HG03039 (cell line): ENCODE measurements around the gene CTNNAL1.

Experiments used
- ATAC-seq: cut with Tn5 transposase; IDR thresholded peaks from one replicate; pipeline ENCODE4 v1.9.1; 2021; ENCODE audit warnings: mild to moderate bottlenecking, moderate library complexity; ENCODE audit not compliant: unreplicated experiment

CTNNAL1 gene

DNA sequence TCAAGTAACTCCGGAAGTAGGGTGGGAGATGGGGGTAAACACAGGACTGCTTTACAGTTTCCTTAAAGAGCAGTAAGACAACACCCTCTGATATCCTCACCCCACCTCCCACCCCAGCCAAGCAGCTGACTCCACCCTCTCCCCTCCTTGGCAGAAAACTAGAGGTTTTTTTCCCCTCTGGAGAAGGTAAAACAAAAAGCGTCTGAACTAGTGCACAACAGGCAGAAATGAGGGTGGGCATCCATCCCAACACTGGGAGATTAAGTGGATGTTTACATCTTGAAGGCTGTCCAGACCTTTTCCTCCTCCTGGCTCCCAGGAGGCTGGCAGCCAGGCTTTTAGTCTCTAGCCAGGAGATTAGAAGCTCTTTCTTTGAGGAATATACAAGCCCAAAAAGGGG lies 13.9 kb upstream of the CTNNAL1 start:
- ATAC-seq = no peak

DNA sequence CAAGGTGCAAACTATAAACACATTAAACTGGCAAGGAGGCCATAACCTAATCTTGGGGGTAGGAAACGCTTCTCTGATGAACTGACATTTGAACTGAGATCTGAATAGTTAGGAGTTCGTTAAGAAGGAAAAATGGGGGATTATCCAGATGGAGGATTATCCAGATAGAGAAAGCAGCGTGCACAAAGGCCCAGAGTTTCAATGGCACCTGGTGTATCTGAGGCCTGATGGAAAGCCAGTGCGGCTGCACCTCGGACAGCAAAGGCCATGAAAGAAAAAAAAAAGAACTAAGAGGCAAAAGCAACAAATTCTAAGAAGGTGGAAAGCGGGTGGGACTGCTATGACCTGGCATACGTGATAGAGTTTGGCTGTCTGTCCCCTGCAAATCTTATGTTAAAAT lies 13.0 kb upstream of the CTNNAL1 start:
- ATAC-seq = no peak

DNA sequence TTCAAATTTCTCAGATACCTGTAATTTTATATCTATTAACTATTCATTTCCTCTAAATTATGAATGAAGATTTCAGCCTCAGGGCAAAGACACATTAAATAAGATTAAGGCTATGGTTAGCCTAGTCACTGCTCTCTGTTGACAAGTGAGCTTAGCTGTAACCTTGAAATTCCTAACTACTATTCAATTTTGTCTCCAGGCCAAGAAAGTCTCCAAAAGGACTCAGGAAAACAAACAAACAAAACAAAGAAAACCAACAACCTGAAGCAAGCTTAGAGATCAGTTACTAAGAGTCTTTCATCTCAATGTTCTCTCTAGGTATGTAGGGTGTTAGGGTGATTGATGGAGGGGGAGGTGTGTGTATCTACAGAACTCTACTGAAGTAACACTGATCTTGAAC lies 9.6 kb upstream of the CTNNAL1 start:
- ATAC-seq = no peak

DNA sequence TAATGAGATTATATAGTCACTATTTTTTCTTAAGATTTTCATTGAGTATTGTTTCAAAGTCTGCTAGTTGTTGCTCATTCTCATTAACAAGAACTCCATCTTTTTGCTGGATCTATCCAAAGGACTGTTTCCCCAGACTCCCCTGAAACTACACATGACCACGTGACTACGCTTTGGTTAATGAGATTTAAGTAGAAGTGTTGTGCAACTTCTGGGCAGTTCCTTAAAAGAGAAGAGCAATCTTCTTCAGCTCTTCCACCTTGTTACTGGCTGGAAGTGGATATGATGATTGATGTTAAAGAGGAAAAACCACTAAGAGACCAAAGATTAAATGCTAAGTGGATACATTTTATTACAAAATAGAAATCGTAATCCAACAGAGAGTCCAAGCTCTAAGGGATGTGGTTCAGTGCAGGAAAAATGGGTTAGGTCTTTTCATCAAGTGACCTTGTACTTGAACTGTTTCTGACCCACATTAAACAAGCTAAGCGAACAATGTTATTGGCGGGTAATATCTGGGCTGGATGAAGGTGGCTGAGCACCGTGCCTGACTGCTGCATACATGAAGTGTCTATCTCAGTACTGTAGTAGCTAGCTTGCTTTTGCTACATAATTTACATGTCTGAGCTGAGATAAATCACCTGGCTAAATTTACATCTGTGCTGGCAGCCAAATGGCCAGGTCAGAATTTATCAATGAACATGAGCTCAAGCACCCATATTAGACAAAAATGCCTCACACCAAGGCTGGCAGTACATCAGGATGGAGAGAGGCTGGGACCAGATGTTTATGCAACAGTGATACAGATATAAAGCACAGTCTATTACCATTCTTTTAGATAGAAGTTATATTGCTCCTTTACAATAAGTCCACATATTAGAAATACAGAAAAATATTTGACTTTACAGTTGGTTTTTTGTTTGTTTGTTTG lies 7.5 kb upstream of the CTNNAL1 start:
- no peak for ATAC-seq

DNA sequence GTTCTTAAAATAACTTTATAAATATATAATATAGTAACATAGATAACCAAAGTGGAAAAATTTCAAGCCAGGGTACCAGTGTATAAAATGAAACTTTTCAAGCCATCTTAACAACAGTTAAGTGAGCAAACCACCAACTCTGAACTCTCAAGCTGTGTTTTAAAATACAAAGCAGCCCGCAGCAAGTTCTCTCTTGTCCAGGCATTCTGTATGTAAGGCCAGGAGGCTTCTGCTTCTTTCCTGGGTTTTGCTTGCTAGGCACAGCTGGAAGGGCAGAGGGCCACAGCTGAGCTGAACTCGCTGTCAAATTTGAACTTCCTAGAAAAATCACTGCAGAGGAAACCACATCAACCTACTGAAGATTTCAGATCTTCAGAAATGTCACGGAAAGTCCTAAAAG lies 6.8 kb upstream of the CTNNAL1 start:
- ATAC-seq = no peak

DNA sequence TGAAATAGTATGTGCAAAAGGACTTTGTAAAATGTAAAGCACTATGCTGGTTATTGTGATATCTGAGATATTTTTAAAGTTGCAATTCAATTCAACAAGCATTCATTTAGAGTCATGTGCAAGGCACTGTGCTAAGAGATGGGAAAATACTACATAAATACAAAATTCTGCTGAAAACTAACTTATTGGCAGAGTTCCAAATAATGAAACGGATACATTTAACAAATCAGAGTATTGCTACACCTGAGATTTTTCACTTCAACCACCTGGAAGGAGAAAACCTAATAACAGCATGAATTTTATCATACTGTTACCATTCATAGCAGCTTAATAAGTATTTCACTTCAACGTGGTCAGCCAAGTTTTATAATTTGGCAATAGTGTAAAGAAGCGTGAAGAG lies 6.1 kb upstream of the CTNNAL1 start:
- no peak for ATAC-seq

DNA sequence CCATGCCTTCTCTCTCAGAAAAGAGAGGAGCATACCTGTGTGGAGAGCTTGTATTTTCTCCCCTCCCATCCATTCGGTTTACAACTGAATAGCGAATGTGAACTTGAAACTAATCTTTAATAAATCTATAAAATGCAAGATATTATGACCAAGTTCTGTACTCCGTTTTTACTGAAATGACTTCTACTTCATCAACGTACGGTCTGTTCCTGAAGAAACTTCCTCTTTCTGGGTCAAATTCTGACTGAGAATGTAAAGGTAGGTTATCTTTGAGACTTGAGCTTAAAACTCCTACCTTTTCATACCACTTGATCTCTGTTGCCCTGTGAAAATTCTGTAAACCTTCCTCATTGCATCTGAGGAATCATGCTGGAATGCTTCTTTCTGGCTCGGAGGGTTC lies 4.2 kb upstream of the CTNNAL1 start:
- ATAC-seq = peak; percentile 27

DNA sequence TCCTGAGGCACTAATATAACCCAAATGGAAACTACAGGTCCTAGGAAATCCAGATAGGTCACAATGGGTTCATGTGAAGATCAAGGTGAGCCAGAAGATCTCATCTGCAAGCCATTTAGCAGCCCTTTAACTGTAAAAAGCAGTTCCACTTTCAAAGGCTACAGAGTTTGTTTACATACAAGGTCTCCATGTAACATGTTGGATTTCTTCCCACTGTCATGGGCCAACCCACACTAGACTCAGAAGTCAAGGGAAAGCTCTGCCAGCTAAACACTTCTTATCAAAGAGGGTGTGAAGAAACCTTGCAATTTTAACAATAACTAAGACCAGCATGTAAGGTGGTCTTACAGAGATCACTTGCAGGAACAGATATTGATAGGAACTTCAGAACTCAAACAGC lies 3.8 kb upstream of the CTNNAL1 start:
- no peak for ATAC-seq

DNA sequence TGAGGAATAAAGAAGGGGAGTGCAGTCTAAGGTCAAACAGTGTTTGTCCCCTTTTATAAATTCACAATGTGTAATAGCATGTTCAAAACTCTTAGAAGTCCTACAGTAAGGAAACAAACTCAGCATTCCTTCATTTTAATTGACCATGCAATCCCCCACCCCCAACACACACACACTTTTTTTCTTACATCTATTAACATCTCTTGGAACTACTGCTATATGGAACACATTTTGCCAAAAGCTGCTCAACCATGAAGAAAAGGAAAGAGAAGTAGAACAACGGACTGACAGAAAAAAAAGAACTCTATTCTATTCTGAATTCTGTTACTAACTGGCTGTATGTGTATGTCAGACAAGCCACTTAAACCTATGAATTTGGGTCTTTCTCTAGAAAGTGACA lies 2.8 kb upstream of the CTNNAL1 start:
- no peak for ATAC-seq

DNA sequence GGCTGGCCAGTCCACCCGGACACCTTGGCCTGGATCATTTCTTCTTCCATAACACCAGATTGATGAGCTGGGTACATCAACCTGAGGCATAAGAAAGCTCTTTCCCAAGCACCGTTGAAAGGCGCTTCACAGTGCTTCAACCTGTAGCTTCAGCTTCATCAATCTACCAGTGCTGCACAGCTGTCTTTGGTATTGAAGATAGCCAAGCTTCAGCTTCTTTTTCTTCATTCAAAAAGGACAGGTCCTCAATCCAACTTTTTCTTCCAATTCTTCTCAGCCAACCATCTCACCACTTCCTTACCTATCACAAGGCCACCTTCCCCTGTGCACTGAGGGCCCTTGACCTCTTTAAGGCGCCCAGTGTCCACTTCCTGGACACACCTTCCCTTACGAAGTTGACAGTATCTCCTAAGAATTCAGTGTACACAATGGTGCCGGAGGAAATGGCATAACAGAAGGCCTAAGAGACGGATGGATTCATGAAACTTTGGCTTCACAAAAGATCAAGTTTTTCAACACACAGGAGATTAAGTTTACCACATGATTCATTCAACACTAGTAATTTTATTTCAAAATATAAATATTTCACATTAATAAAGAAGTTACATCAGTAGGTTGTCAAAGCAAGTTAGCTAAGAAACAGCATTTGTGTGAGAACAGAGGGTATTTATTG lies 1.4 kb upstream of the CTNNAL1 start:
- no peak for ATAC-seq

DNA sequence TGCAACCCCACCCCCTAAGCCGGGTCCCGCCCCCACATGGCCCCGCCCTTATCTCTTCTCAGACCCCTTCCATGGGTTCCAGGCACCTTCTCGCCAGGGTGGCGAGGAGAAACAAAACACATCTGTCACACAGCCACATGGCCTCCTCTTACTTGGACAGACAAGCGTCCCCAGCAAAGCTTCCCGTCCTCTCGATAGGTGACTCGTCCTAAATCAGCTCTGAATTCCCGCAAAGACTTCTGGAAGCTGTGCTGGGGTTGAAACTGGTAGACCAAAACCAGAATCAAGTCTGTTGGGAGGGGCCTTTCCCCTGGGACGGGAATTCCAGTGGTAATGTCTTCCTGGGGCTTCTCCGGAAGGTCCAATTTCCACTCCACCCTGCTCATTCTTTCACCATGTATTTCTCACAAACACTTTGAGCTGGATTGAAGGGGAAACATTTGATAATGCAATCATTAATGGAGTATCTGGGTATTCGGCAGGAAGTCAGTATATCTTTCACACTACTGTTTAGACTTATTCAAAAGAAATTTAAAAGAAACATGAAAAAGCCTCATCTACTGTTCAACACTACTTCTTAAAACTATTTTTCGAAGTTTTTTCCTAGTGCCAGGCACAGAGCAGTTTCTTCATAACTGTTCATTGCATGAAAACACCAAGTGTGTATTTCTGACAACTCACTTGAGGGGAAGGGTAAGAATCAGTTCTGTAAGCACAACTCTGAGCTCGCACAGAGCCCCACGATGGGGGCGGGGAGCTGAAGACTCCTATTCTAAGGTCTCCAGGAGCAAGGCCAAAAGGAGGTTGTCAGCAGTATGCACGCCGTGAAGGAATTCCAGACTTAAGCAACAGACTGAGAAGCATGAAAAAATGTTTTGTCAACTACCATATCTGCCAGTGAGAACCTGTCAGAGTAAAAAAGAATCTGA lies 644 bp upstream of the CTNNAL1 start:
- no peak for ATAC-seq

DNA sequence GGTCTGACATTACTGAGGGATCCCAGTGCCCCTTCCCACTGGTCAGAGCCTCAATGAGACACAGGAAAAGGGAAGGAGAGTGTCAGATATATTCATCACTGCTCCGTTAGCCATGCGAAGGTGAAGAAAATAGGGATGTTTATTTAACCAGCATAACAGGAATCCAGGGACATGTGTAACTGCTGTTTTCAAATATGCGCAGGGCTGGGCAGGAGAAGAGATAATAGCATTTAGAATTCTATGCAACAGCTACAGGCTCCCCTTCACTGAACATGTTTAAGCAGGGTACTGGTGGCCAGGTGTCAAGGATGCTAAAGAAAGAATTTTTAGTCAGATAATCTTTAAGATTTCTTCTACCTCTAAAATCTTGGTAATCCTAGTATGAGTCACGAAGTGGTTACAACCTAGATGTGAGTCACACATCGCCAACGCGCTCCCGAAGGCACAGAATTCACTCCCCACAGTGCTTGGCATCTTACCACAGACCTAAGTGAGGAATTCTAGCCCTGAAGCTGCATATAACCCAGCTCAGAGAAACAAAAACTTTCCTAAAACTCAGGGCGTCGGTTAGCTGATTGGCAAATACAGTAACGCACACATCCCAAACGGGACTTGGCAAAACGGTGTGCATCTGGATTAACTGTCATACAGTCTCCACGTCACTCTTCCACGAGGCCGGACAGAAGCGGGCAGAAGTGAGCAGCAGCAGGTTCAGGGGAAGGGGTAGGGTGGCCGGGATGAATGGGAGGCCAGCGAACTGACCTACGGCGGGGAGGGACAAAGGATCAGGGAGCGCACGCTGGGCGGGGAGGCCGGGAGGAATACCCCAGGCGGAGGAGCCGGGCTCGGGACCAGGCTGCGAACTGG lies 1.1 kb downstream of the CTNNAL1 start:
- peak; percentile 29 for ATAC-seq

DNA sequence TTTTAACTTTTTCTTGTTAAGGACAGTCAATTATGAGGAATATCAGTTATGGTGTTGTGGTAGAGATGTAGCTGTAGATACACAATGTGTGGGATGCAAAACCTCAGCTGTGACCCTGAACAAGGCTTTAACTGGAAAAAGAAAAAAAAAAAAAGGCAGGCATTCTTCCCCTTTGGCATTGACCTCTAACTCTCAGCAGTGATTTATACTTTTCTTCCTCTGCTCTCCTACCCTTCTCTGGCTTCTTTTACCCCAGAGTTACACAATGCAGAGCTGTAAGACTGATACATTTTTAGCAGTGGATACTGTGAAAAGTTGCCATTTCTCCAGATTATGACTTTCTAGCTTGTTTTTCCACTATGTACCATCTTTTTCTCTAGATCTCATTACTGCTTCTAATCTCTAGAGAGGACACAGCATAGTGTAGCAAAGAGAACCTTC lies 2.0 kb downstream of the CTNNAL1 start:
- no peak for ATAC-seq

DNA sequence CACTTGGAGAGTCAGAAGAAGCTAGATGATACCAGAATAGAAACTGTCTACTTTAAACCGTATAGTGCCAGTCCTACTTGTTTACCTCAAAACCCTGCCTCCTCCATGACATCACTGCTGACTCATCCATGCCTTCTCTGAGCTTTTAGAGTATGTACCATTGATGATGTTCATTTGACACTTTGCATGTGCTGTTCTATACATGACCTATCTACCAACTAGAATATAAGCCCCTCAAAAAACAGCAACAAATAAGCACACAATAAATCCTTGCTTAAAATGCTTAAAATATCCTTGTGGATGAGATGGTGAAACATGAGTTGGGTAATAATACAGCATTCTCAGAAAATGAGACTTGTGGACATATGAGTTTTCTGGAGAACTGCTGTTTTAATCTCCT lies 2.6 kb downstream of the CTNNAL1 start:
- ATAC-seq = peak; percentile 28

DNA sequence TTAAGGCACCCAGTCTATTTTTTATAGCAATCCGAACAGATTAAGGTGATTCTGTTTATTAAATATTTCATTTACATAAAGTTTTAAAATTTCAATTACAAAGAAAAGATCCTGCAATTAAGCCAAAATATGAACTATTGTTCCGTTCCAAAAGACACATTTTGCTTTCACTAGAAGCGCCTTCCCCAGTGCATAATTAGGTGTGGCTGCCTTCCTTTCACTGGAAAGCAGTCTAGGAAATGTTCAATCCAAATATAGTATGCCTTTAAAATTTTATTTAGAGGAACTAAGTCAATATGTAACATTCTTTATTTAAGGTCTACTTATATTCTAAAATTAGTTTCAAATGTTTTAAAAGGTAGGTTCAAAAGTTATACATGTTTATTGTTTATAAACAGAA lies 7.6 kb downstream of the CTNNAL1 start:
- ATAC-seq = no peak

DNA sequence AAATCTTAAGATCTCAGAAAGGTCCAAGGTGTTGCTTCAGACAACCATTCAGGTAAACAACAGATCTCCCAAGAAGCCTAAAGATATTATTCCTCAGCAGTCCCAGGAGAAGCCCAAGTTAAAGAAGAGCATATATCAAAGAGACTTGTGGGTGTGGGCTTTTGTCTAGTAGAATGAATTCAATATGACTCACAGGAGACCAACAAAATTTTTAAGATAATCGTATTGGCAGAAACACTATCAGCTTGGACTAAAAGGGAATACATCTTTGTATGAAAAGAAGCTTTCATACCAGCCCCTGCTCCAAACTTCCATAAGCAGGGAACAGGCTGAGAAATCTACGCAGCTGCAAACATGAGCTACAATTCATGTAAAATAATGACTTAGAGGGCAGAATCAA lies 10.2 kb downstream of the CTNNAL1 start:
- no peak for ATAC-seq

DNA sequence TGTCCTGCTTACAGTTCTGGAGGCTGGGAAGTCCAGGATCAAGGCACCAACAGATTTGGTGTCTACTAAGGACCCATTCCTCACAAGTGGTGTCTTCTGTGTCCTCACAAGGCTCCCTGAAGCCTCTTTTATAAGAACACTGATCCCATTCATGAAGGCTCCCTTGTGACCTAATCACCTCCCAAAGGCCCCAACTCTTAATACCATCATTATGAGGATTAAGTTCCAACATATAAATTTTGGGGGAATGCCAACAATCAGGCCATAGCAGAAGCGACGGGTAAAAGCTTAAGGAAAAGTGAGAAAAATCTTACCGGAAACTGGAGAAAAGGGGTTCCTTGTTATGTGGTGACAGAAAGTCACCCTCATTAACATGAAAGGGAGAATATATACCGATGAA lies 11.2 kb downstream of the CTNNAL1 start:
- no peak for ATAC-seq

DNA sequence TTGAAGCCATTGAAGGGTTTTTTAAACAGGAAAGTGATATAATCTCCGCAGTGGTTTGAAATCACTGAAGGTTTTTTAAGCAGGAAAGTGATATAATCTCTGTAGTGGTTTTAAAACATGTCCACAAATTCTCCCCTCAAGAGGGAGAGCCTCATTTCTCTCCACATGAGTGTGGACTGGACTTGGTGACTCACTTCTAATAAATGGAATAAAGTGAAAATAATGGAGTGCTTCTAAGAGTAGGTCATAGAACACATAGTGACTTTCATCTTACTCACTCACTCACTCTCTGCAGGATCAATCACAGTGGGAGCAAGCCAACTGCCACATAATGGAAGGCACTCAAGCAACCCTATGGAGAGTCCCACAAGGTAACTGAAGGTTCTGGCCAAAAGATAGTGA lies 12.0 kb downstream of the CTNNAL1 start:
- ATAC-seq = no peak

DNA sequence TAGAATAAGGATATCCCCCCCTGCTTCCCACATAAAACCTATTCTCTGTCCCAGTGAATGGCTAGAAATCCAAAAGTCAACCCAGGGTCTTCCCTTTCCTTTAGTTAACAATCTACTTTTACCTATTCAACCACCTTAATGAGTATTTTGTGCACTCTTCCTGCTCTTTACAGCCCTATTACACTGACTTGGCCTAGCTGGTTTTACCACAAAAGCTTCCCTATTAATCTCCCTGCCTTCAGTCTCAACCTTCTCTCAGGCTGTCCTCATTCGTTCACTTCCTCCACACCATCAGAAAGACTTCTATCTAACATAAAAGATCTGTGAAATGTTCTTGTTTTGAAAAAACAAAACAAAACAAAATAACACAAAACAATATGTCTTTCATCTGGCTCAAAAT lies 16.2 kb downstream of the CTNNAL1 start:
- ATAC-seq = no peak

DNA sequence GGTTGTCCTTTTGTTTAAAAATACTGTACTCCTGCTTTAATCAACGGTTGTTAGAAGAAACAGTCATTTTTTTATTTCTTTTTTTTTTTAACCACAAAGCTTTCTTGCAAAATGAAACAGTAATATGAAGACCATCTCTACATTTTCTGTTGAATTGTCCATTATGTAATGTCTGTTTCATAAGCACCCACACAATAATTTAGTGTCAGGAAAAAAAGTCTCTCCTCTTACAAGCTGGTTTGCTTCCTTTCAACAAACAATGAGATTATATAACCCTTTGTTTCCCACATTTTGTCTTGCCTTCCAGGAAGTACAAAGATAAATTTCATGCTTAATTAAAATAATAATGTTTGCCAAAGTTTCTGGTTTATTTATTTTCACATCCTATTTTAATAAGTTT lies 16.7 kb downstream of the CTNNAL1 start:
- no peak for ATAC-seq
